Measurements from ENCODE around the gene CDC26.
"Not testable (repeated sequence)": the region's sequence is repeated elsewhere in the genome, so short reads cannot be mapped to it uniquely, and the experiment has no call there.

Gene CDC26

DNA sequence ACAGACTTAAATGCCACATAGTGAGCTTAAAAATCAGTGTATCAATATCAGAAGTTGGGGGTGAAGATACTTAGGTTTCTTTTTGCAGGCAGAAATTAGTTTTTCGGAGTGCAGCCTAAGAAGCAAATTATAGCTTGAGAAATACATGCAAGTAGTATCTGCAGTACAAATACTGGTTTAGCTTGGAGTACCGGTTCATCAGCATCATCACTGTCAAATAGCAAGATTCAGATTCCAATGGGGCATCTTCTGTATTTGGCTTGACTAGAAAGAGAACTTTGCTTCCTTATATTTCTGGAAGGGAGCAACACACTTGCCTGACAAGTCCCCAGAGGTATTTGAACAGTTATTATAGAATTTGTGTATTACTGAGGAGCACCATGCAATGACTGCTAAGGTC is 34.2 kb downstream of the CDC26 start:
- Histone ChIP-seq H3K9ac (ENCODE audit: low read length) (no peak overlapping the region), H3K27ac (ENCODE audit: low read length) (no peak overlapping the region), H3K36me3 (replicated peaks; ENCODE audit: low read depth, low read length) (no peaks in the 10 kb centered on the region), H3K4me3 (ENCODE audit: low read length) (no peak overlapping the region), H3K79me2 (ENCODE audit: low read length) (no peaks in the 10 kb centered on the region), H3K4me1 (ENCODE audit: low read length) (no peaks in the 10 kb centered on the region), H3K27me3 (ENCODE audit: low read depth, low read length) (no peaks in the 10 kb centered on the region), H2AFZ (ENCODE audit: low read depth, low read length) (no peak overlapping the region), H3K9me3 (ENCODE audit: insufficient read depth, low read length) (no peaks in the 10 kb centered on the region), H3K4me2 (ENCODE audit: low read length) (no peak overlapping the region), H4K20me1 (ENCODE audit: insufficient read depth, low read length) (peaks cover 4% of the 10 kb centered on the region)
- TF ChIP-seq CTCF (IDR thresholded peaks at IDR 0.05; ENCODE audit: low read depth, low read length) (no peak), EZH2phosphoT487 (IDR thresholded peaks at IDR 0.05; ENCODE audit: low read depth) (no peak)

GRCh38 chr9:113238859-113239232 is 36.5 kb downstream of the CDC26 start:
- no peak overlapping the region for H3K27ac ChIP-seq (ENCODE audit: low read length)
- H2AFZ ChIP-seq (ENCODE audit: low read depth, low read length) = no peak overlapping the region
- H3K4me3 ChIP-seq (ENCODE audit: low read length) = no peak overlapping the region
- no peak overlapping the region for H3K4me2 ChIP-seq (ENCODE audit: low read length)
- H3K27me3 ChIP-seq (ENCODE audit: low read depth, low read length) = no peaks in the 10 kb centered on the region
- no peaks in the 10 kb centered on the region for H3K9me3 ChIP-seq (ENCODE audit: insufficient read depth, low read length)
- H3K36me3 ChIP-seq (replicated peaks; ENCODE audit: low read depth, low read length) = no peaks in the 10 kb centered on the region
- peaks cover 10% of the 10 kb centered on the region for H4K20me1 ChIP-seq (ENCODE audit: insufficient read depth, low read length)
- no peaks in the 10 kb centered on the region for H3K4me1 ChIP-seq (ENCODE audit: low read length)
- no peak overlapping the region for H3K9ac ChIP-seq (ENCODE audit: low read length)
- no peak for TF ChIP-seq EZH2phosphoT487 (IDR thresholded peaks at IDR 0.05; ENCODE audit: low read depth)
- 0 out of 2 replicates have a peak, but pooled peaks cover 1% of the 10 kb centered on the region for H3K79me2 ChIP-seq (ENCODE audit: low read length)

DNA sequence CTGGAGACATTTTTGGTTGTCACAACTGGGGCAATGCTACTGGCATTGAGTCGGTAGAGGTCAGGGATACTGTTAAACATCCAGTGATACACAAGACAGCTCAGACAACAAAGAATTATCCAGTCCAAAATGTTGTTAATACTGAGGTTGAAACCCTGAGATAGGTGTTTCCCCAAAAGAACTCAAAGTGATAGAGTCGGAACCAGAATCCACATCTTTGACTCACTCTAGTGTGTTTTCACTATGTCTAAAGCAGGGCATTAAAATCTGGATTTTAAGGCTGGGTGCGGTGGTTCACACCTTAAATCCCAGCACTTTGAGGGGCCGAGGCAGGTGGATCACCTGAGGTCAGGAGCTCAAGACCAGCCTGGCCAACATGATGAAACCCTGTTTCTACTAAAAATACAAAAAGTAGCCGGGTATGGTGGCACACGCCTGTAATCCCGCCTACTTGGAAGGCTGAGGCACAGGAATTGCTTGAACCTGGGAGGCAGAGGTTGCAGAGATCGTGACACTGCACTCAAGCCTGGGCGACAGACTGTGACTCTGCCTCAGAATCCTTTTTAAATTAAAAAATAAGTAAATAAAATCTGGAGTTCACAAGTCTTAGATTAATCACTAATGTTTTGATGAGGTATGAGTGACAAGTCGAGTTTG is 37.0 kb downstream of the CDC26 start:
- Histone ChIP-seq H3K4me3 (ENCODE audit: low read length) (no peak overlapping the region), H3K27me3 (ENCODE audit: low read depth, low read length) (no peaks in the 10 kb centered on the region), H4K20me1 (ENCODE audit: insufficient read depth, low read length) (peaks cover 15% of the 10 kb centered on the region), H3K9ac (ENCODE audit: low read length) (no peak overlapping the region), H3K4me2 (ENCODE audit: low read length) (no peak overlapping the region), H3K27ac (ENCODE audit: low read length) (no peak overlapping the region), H3K79me2 (ENCODE audit: low read length) (0 out of 2 replicates have a peak, but pooled peaks cover 2% of the 10 kb centered on the region), H2AFZ (ENCODE audit: low read depth, low read length) (no peak overlapping the region), H3K4me1 (ENCODE audit: low read length) (peaks cover 2% of the 10 kb centered on the region), H3K9me3 (ENCODE audit: insufficient read depth, low read length) (no peaks in the 10 kb centered on the region), H3K36me3 (replicated peaks; ENCODE audit: low read depth, low read length) (no peaks in the 10 kb centered on the region)
- no peak for TF ChIP-seq EZH2phosphoT487 (IDR thresholded peaks at IDR 0.05; ENCODE audit: low read depth)
- no peak for TF ChIP-seq CTCF (IDR thresholded peaks at IDR 0.05; ENCODE audit: low read depth, low read length)

- no peak overlapping the region for H3K9ac ChIP-seq (ENCODE audit: low read length)
- H3K9me3 ChIP-seq (ENCODE audit: insufficient read depth, low read length) = no peaks in the 10 kb centered on the region
- H3K4me3 ChIP-seq (ENCODE audit: low read length) = no peak overlapping the region
- H3K4me1 ChIP-seq (ENCODE audit: low read length) = peaks cover 15% of the 10 kb centered on the region
- no peaks in the 10 kb centered on the region for H3K36me3 ChIP-seq (replicated peaks; ENCODE audit: low read depth, low read length)
- peaks cover 19% of the 10 kb centered on the region for H4K20me1 ChIP-seq (ENCODE audit: insufficient read depth, low read length)
- H3K27me3 ChIP-seq (ENCODE audit: low read depth, low read length) = no peaks in the 10 kb centered on the region
- no peak overlapping the region for H2AFZ ChIP-seq (ENCODE audit: low read depth, low read length)
- no peak overlapping the region for H3K4me2 ChIP-seq (ENCODE audit: low read length)
- TF ChIP-seq EZH2phosphoT487 (IDR thresholded peaks at IDR 0.05; ENCODE audit: low read depth) (no peak), CTCF (IDR thresholded peaks at IDR 0.05; ENCODE audit: low read depth, low read length) (no peak)
- H3K27ac ChIP-seq (ENCODE audit: low read length) = no peak overlapping the region
- 0 out of 2 replicates have a peak, but pooled peaks cover 2% of the 10 kb centered on the region for H3K79me2 ChIP-seq (ENCODE audit: low read length)
Measured at GRCh38 chr9:113237026-113237425, 38.3 kb downstream of the CDC26 start.

GRCh38 chr9:113235701-113236255 is 39.6 kb downstream of the CDC26 start:
- H3K9ac ChIP-seq (ENCODE audit: low read length); H3K79me2 ChIP-seq (ENCODE audit: low read length); H3K27ac ChIP-seq (ENCODE audit: low read length); H3K4me3 ChIP-seq (ENCODE audit: low read length); H3K9me3 ChIP-seq (ENCODE audit: insufficient read depth, low read length); H3K4me2 ChIP-seq (ENCODE audit: low read length); H3K36me3 ChIP-seq (replicated peaks; ENCODE audit: low read depth, low read length); H3K27me3 ChIP-seq (ENCODE audit: low read depth, low read length); H2AFZ ChIP-seq (ENCODE audit: low read depth, low read length): not testable (repeated sequence)
- Histone ChIP-seq H4K20me1 (ENCODE audit: insufficient read depth, low read length) (peaks cover 15% of the 10 kb centered on the region), H3K4me1 (ENCODE audit: low read length) (peaks cover 18% of the 10 kb centered on the region)

Data from OCI-LY3 (cell line).